Stimulated activated CD4-positive, alpha-beta T cell treated with anti-CD3 and anti-CD28 coated beads, TNF-alpha, amount 100 ng/mL, for 24 hours (primary cell): Measurements from ENCODE around the gene SLC22A17.

Experiments
- DNase-seq, 3 experiments: peaks; one replicate each; pipeline ENCODE4 v3.0.0-alpha.2; 2020; ENCODE audit warnings: low read depth in 3 of 3

Gene SLC22A17

DNA sequence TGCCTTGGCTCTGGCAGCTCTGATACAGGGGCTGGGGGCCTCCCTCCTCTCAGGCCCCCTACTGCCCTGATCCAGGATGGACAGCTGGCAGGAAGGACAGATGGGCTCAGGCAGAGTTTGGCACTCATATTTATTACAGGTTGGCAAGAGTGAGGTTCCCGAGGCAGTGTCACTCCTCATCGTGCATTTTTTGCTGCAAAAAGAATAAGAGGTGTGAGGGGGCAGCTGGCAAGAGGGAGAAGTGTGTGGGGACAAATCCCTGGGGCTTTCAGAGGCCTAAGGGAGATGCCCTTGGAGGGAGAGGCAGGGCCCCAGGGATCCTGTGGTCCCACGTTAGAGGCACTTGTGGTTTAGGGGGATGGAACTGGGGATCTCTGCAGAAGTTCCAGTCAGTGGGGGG lies 29.2 kb upstream of the SLC22A17 start:
- no peak for DNase-seq

- no peak for DNase-seq
Measured at GRCh38 chr14:23380976-23381375, 28.3 kb upstream of the SLC22A17 start.

- no peak for DNase-seq
Measured at GRCh38 chr14:23380197-23380914, 27.7 kb upstream of the SLC22A17 start.

DNA sequence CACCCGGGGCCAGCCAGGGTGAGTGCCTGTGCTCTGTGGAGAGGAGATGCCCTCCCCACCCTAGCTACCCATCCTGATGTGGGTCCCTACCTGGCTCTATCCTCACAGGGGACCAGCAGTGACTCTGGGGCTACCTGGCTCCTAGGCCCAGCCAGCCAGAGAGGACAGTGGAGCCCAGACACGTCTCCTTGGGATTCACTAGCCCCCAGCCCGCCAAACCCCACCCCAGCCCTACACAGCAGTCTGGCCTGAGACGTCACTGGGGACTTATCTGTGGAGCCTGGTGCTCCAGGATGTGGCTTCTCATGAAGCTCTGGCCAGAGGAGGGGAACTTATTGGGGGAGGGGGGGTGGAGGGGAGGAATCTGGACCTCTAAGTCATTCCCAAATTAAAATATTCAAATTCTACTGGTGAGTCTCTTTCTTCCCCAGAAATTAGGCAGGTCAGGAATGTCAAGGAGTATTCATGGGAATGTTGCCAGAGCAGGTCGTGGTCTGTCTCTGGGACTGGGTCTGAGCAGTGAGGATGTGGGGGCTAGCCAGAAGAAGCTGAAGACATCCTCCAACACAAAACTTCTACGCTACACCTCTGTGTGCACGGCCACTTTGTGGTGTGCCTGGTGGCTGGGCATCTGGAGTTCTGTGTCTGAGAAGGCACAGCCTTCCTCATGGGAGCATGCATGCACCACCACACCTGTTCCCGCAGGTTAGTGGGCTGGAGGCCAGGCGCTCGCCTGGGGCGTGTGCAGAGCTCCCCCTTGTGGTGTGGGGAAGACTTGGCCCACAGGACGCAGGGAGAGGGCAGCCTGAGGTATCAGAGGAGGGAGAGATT lies 26.9 kb upstream of the SLC22A17 start:
- peak; percentile 32 to 60 (median 40) for DNase-seq

DNA sequence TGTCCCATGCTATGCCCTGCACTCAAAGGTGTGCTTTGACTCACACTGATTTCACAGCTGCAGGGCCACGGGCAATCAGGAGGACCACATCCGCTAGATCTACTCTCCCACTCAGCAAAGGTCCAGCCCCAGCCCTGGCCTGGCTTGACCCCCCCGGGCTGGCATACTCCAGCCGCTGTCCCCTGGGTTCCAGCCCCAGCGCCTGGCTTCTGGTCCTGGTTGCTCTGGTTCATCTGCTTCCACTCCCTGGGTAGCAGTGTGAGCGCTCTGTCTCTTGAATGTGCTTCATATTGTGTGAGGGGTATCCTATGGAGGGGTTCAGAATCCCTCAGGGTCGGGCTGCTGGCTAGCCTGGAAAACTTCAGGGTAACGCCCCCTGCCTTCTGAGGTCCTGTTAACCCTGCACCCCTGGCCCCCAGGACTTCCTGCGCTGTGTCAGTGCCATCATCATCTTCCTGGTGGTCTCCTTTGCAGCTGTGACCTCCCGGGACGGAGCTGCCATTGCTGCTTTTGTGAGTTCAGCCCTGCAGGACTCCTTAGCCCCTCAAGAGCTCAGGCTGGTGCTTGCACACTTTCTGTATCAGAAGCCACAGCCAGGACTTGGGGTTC lies 26.0 kb upstream of the SLC22A17 start:
- no peak for DNase-seq

GRCh38 chr14:23377573-23378563 lies 25.2 kb upstream of the SLC22A17 start:
- no peak for DNase-seq

DNA sequence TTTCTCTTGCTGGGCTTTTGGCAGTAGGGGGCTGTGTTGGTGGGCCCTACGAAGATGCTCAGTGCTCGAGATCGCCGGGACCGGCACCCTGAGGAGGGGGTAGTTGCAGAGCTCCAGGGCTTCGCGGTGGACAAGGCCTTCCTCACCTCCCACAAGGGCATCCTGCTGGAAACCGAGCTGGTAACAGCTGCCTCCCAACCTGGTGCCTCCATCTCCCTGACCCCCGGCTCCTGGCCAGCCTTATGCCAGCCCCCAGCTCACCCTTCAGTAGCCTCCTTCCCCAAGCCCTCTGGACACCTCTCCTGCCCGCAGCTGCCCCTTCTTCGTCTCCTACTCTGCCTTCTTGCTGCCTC lies 24.5 kb upstream of the SLC22A17 start:
- DNase-seq = no peak

DNA sequence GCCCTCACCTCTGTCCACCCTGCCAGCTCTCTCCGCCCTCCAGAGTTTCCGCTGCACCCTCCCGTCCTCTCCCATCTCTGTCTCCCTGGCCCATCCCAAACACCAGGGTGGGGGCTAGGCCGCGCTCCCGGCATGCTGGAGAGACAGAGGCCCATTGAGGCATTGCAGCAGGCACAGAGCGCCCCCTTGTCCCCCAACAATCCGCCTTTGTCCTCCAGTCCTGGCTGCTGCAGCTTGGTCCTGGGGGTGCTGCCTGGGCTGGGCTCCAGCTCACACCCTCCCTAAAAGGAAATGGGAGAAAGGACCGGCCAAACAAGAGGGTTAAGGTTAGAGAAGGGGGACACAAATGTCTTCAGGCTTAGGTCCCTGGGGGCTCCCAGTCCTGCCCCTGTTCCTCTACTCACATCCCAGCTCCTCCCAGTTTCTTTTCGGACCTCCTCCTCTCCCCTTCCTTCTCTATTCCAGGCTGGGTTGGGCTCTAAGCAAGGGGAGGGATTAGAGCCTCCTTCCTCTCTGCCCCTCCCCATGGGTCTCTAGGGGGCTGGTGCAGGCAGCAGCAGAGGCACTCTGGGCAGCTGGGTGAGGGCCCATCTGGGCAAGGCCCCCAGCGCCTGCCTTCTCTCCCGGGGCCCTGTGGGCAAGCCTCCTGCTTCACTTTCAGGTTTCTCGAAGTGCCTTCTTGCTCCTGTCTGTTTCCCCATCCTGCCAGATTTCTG lies 24.0 kb upstream of the SLC22A17 start, which contains the start of gene CMTM5:
CMTM5 (plus strand) TSS at position 565 of the 716 bp plus-strand sequence. CDS start 206 bp downstream, outside the sequence.
- no peak for DNase-seq

- no peak for DNase-seq
Measured at GRCh38 chr14:23375527-23376251, 23.0 kb upstream of the SLC22A17 start.

GRCh38 chr14:23373041-23373440 lies 20.4 kb upstream of the SLC22A17 start:
- DNase-seq = no peak

DNA sequence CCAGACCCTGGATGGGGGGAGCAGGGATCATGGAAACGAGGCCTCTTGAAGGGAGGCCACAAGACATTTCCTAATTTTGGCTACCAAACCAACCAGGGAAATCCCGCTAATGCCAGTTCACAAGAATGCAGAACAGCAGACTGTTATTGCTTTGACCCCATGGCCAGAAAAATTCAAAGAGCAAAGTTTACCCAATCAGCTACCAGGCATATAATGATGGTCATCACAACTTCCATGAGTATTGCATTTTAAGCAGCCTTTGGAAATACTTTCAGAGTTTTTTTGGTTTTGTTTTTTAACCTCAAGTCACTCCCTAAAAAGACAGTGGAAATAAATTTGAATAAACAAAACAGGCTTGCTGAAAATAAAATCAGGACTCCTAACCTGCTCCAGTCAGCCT lies 19.8 kb upstream of the SLC22A17 start, which contains the start of gene IL25:
IL25 (plus strand) TSS at position 301 of the 400 bp plus-strand sequence.
- DNase-seq = no peak

GRCh38 chr14:23371865-23372264 lies 19.2 kb upstream of the SLC22A17 start:
- no peak for DNase-seq

GRCh38 chr14:23370221-23370620 lies 17.5 kb upstream of the SLC22A17 start:
- DNase-seq = no peak

DNA sequence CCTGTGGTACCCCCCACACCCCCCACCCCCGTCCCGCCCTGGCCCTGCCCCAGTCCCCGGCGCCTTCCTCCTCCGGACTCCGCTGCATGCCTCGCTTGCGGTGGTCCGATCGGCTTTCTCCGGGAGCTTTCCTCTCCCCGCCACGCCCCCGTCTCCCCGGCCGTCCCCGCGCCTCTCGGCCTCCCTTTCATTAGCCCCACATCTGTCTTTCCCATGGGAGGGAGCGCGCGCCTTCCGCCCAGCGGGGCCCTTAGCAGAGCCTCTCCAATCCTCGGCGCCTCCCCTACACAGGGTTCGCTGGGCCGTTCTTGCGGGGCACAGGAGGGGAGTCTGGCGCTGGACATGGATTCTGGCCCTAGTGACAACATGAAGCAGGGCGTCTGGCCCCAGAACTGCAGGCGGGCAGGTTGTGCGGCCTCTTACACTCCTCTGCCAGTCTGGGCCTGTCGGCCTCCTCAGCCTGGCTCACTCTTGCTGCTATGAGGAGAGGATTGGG lies 13.8 kb upstream of the SLC22A17 start:
- DNase-seq = no peak

GRCh38 chr14:23365732-23366425 lies 13.2 kb upstream of the SLC22A17 start:
- DNase-seq = no peak

DNA sequence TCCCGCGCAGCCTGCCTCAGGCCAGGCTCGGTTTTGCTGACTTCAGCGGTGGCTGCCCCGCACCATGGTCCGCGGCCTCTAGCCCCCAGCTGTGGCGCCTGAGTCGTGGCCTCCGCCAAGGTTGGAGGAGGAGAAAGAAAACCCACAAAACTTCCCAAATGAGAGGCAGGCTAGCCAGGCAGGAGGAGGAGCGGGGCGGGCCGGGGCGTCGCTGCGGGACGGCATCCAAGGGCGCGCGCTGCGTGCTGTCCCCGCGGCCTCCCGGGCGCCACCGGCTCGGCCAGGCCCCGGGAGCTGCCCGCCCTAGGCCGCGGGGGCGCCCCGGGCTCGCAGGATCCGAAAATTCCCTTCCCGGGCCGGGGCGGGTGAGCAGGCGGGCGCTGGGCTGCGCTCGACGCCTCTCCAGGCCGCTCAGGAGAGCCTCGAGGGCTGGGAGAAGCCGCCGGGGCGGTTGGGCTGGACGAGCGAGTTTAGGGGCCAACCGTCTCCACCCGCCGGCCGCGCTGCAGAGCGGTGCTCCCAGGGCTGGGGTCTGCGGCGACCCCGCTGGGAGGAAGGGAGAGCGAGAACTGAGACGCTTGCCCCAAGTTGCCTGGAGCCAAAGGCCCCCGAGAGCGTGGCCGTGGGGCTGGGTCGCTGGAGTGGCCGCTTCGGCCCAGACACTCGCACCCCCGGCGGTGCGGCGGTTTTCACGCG lies 12.5 kb upstream of the SLC22A17 start, which contains the start of gene EFS:
EFS (minus strand) TSS at position 137 of the 696 bp plus-strand sequence. CDS start 147 bp downstream, outside the sequence.
- no peak for DNase-seq

GRCh38 chr14:23364164-23365035 lies 11.7 kb upstream of the SLC22A17 start:
- no peak for DNase-seq
